Calu3 (cell line): ENCODE measurements around the gene CNTN5. TPM values are rescaled to one million over a fixed set of nuclear protein-coding genes. Genes with fewer than 3 reads are reported as not detected.

ENCODE experiments used
- BruUV-seq: library from RNA; stranded (reverse); fragments of 400-500 nt; replicated peaks from 2 replicates; lab custom pipeline; 2021; lab: Mats Ljungman, UMichigan
- CTCF ChIA-PET: fragments of 300-600 bp; sonication (Branson Sonifier 250); formaldehyde crosslinking; loops from one replicate; lab custom pipeline; 2022; ENCODE audit warnings: antibody characterized with exemption; lab: Charles Lee
- DNase-seq: peaks from one replicate; pipeline ENCODE4 v3.0.0; 2022
- H3K27ac Mint-ChIP-seq: one replicate; pipeline ENCODE4 v1.8.0; 2022; ENCODE audit warnings: mixed read lengths; ENCODE audit not compliant: unreplicated experiment
- H3K27me3 Mint-ChIP-seq: one replicate; pipeline ENCODE4 v1.8.0; 2022; ENCODE audit warnings: mixed read lengths; ENCODE audit not compliant: unreplicated experiment
- H3K36me3 Mint-ChIP-seq: one replicate; pipeline ENCODE4 v1.8.0; 2022; ENCODE audit warnings: mild to moderate bottlenecking, moderate library complexity, mixed read lengths; ENCODE audit not compliant: insufficient read depth, unreplicated experiment
- H3K4me1 Mint-ChIP-seq: one replicate; pipeline ENCODE4 v1.8.0; 2022; ENCODE audit warnings: mild to moderate bottlenecking, low read depth, mixed read lengths; ENCODE audit not compliant: unreplicated experiment
- H3K4me3 Mint-ChIP-seq: one replicate; pipeline ENCODE4 v1.8.0; 2022; ENCODE audit warnings: mild to moderate bottlenecking, low read depth, moderate library complexity, mixed read lengths; ENCODE audit not compliant: unreplicated experiment
- H3K9me3 Mint-ChIP-seq: one replicate; pipeline ENCODE4 v1.8.0; 2022; ENCODE audit warnings: low read depth, mixed read lengths; ENCODE audit not compliant: unreplicated experiment
- intact Hi-C: fragments of 100-400 bp; cut with micrococcal nuclease; formaldehyde crosslinking; loops from one replicate; pipeline ENCODE4 v1.10.0; 2022; ENCODE audit not compliant: unreplicated experiment
- total RNA-seq: library from RNA; stranded (reverse); gene quantifications from 2 replicates; pipeline ENCODE4 v1.2.3, GENCODE V29; 2022
- TF ChIP-seq, protein P1 (sequence below): fragments of 200-600 bp; IDR thresholded peaks from one replicate; pipeline ENCODE4 v1.8.0; 2022; ENCODE audit warnings: antibody characterized with exemption; ENCODE audit not compliant: unreplicated experiment

Gene CNTN5
- total RNA-seq, 1 experiment from 2014 or later, result not detected

DNA sequence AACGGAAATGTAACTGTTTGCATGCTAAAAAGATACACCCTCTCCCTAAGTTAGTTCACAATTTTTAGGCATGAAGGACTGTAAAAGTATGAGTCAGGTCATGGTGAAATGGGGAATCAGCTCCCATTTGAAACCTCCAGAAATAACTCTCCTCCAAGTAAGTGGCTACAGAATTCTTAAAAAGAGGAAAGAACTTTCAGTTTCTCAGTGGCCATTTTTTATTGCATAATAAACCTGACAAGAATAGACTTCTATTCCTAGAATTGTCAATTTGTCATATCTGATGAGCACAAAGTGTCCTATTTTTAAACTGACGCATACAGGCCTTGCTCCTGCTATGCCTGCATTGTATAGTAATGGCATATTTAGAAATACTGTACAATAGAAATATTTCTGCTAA, 612.2 kb downstream of the CNTN5 start:
- Mint-ChIP-seq H3K27me3 (no peaks in the 10 kb centered on the region), H3K4me3 (no peak overlapping the region), H3K36me3 (no peaks in the 10 kb centered on the region), H3K4me1 (no peaks in the 10 kb centered on the region), H3K27ac (no peak overlapping the region), H3K9me3 (no peaks in the 10 kb centered on the region)
- intact Hi-C loops, result no loop called here
- no peak for DNase-seq
- TF ChIP-seq, protein P1, sequence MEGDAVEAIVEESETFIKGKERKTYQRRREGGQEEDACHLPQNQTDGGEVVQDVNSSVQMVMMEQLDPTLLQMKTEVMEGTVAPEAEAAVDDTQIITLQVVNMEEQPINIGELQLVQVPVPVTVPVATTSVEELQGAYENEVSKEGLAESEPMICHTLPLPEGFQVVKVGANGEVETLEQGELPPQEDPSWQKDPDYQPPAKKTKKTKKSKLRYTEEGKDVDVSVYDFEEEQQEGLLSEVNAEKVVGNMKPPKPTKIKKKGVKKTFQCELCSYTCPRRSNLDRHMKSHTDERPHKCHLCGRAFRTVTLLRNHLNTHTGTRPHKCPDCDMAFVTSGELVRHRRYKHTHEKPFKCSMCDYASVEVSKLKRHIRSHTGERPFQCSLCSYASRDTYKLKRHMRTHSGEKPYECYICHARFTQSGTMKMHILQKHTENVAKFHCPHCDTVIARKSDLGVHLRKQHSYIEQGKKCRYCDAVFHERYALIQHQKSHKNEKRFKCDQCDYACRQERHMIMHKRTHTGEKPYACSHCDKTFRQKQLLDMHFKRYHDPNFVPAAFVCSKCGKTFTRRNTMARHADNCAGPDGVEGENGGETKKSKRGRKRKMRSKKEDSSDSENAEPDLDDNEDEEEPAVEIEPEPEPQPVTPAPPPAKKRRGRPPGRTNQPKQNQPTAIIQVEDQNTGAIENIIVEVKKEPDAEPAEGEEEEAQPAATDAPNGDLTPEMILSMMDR, result no peak
- no TSS peak for BruUV-seq
- CTCF ChIA-PET, result no interaction called here

GRCh38 chr11:99634581-99634980, 613.8 kb downstream of the CNTN5 start:
- no peaks in the 10 kb centered on the region for H3K36me3 Mint-ChIP-seq
- CTCF ChIA-PET, result no interaction called here
- TF ChIP-seq, protein P1, result no peak

GRCh38 chr11:99638073-99638553, 617.4 kb downstream of the CNTN5 start:
- intact Hi-C loops, result no loop called here
- BruUV-seq, result no TSS peak
- TF ChIP-seq, protein P1, result no peak
- H3K27me3 Mint-ChIP-seq, result no peaks in the 10 kb centered on the region
- CTCF ChIA-PET, result no interaction called here
- no peak overlapping the region for H3K27ac Mint-ChIP-seq
- no peaks in the 10 kb centered on the region for H3K4me1 Mint-ChIP-seq
- no peaks in the 10 kb centered on the region for H3K9me3 Mint-ChIP-seq
- H3K4me3 Mint-ChIP-seq, result no peak overlapping the region
- DNase-seq, result no peak
- no peaks in the 10 kb centered on the region for H3K36me3 Mint-ChIP-seq

More at GRCh38 chr11:99634581-99634980, 613.8 kb downstream of the CNTN5 start:
- intact Hi-C loops, result no loop called here
- Mint-ChIP-seq H3K27me3 (no peaks in the 10 kb centered on the region), H3K4me3 (no peak overlapping the region), H3K27ac (no peak overlapping the region), H3K4me1 (no peaks in the 10 kb centered on the region), H3K9me3 (no peaks in the 10 kb centered on the region)
- no TSS peak for BruUV-seq
- no peak for DNase-seq

- TF ChIP-seq, protein P1, result no peak
- H3K27ac Mint-ChIP-seq, result no peak overlapping the region
Observed at GRCh38 chr11:99640671-99641070, 619.9 kb downstream of the CNTN5 start.

More at GRCh38 chr11:99640671-99641070, 619.9 kb downstream of the CNTN5 start:
- intact Hi-C loops, result no loop called here
- H3K4me1 Mint-ChIP-seq, result no peaks in the 10 kb centered on the region
- BruUV-seq, result no TSS peak
- DNase-seq, result no peak
- no peak overlapping the region for H3K4me3 Mint-ChIP-seq
- H3K36me3 Mint-ChIP-seq, result no peaks in the 10 kb centered on the region
- CTCF ChIA-PET, result no interaction called here
- no peaks in the 10 kb centered on the region for H3K9me3 Mint-ChIP-seq
- H3K27me3 Mint-ChIP-seq, result no peaks in the 10 kb centered on the region
